K562 treated with DMSO at 1 percent for 48 hours (cell line): ENCODE measurements around the gene ZNF428. TPM values are rescaled to one million over a fixed set of nuclear protein-coding genes. Genes with fewer than 3 reads are reported as not detected.

Experiments
- total RNA-seq: library from RNA; unstranded; fragments of 300-600 nt; gene quantifications from 2 replicates; pipeline ENCODE4 v1.2.3, GENCODE V29; 2022; ENCODE audit warnings: low replicate concordance; ENCODE audit errors: extremely low read depth

The ZNF428 gene
- total RNA-seq = not detected in 2 replicates

GRCh38 chr19:43619262-43620060, at the start of gene ZNF428:
TSS of gene ZNF428 (minus strand) at chr19:43619629. CDS start at chr19:43614304, 5,325 bp downstream.

GRCh38 chr19:43639519-43640423, 20.3 kb upstream of the ZNF428 start, which contains the start of gene CADM4:
TSS of gene CADM4 (minus strand) at chr19:43639850. CDS start at chr19:43639790, 60 bp downstream.

GRCh38 chr19:43611788-43612187, 7.6 kb downstream of the ZNF428 start, which contains the start of gene SRRM5:
TSS of gene SRRM5 (plus strand) at chr19:43612088. CDS start at chr19:43612122, 34 bp downstream.

GRCh38 chr19:43595999-43596841, 23.2 kb downstream of the ZNF428 start, which contains the start of the genes IRGQ and ZNF576:
TSS of gene IRGQ (minus strand) at chr19:43596134. CDS start at chr19:43595338, 796 bp downstream.
TSS of gene ZNF576 (plus strand) at chr19:43596595. CDS start at chr19:43597109, 514 bp downstream.

GRCh38 chr19:43575156-43575950, 44.1 kb downstream of the ZNF428 start, which contains the start of the genes PINLYP and XRCC1:
TSS of gene PINLYP (plus strand) at chr19:43575801. CDS start at chr19:43577192, 1,391 bp downstream.
TSS of gene XRCC1 (minus strand) at chr19:43575527. CDS start at chr19:43575458, 69 bp downstream.

Other genes with a start within 250 kb of the ZNF428 start
- not detected in 2 replicates for gene TEX101, start 204.7 kb downstream of the ZNF428 start, total RNA-seq
- not detected in 2 replicates for gene LYPD3, start 154.0 kb downstream of the ZNF428 start, total RNA-seq
- gene PHLDB3, start 114.9 kb downstream of the ZNF428 start, total RNA-seq = not detected in 2 replicates
- gene ETHE1, start 92.4 kb downstream of the ZNF428 start, total RNA-seq = not detected in 2 replicates
- gene ZNF575, start 86.4 kb downstream of the ZNF428 start, total RNA-seq = not detected in 2 replicates
- gene XRCC1, start 44.1 kb downstream of the ZNF428 start, total RNA-seq = not detected in 2 replicates
- gene PINLYP, start 43.8 kb downstream of the ZNF428 start, total RNA-seq = not detected in 2 replicates
- not detected in 2 replicates for gene IRGQ, start 23.5 kb downstream of the ZNF428 start, total RNA-seq
- not detected in 2 replicates for gene ZNF576, start 23.0 kb downstream of the ZNF428 start, total RNA-seq
- not detected in 2 replicates for gene SRRM5, start 7.5 kb downstream of the ZNF428 start, total RNA-seq
- gene CADM4, start 20.2 kb upstream of the ZNF428 start, total RNA-seq = not detected in 2 replicates
- gene PLAUR, start 50.5 kb upstream of the ZNF428 start, total RNA-seq = not detected in 2 replicates
- gene IRGC, start 96.4 kb upstream of the ZNF428 start, total RNA-seq = not detected in 2 replicates
- gene SMG9, start 135.3 kb upstream of the ZNF428 start, total RNA-seq = not detected in 2 replicates
- not detected in 2 replicates for gene KCNN4, start 161.3 kb upstream of the ZNF428 start, total RNA-seq
- gene LYPD5, start 182.8 kb upstream of the ZNF428 start, total RNA-seq = not detected in 2 replicates
- not detected in 2 replicates for gene ZNF283, start 207.7 kb upstream of the ZNF428 start, total RNA-seq